A549 (cell line): Measurements from ENCODE around the gene CA9. TPM values are rescaled to one million over a fixed set of nuclear protein-coding genes. Genes with fewer than 3 reads are reported as not detected.
"Not testable (repeated sequence)": the region's sequence is repeated elsewhere in the genome, so short reads cannot be mapped to it uniquely, and the experiment has no call there.

Experiments used
- ATAC-seq, 2 experiments: fragments of 200-7000 bp in 1 of 2; fragments of >200 bp in 1 of 2; cut with Nextera tagmentation in 1 of 2; cut with Tn5 transposase in 1 of 2; 3 replicates each; pipeline versions ENCODE4 v1.8.0 to v1.9.1; 2018 to 2020; ENCODE audit warnings: mild to moderate bottlenecking in 1 of 2, moderate library complexity in 1 of 2
- CTCF ChIA-PET: fragments of 300-600 bp; sonication (Branson Sonifier 250); formaldehyde crosslinking; extraction: SDS; loops from one replicate; lab custom pipeline; 2021; ENCODE audit warnings: antibody characterized with exemption, inconsistent platforms; lab: Yijun Ruan, JAX
- POLR2A ChIA-PET: fragments of 350-600 bp; formaldehyde crosslinking; extraction: SDS; loops from one replicate; lab custom pipeline; 2021; ENCODE audit warnings: antibody characterized with exemption, inconsistent platforms; lab: Yijun Ruan, JAX
- DNase-seq, 2 experiments: peaks; one replicate each; pipeline versions ENCODE4 v3.0.0 to v3.0.0-alpha.2; 2011 to 2016; ENCODE audit warnings: low read depth in 1 of 2, low spot score in 1 of 2
- FAIRE-seq: peaks from 2 replicates; lab custom pipeline; 2011; peaks lifted over from hg19 to GRCh38; lab: Jason Lieb, UNC
- H3K27ac ChIP-seq, 2 experiments: fragments of >200 bp; sonication (Bioruptor Twin); formaldehyde crosslinking; 3 replicates each; pipeline ENCODE4 v1.5.1; 2016 to 2017
- H3K4me1 ChIP-seq: fragments of >200 bp; sonication (Bioruptor Twin); formaldehyde crosslinking; 3 replicates; pipeline ENCODE4 v1.6.1; 2016
- H3K4me2 ChIP-seq: fragments of >200 bp; sonication (Bioruptor Twin); formaldehyde crosslinking; 3 replicates; pipeline ENCODE4 v1.6.1; 2016
- H3K4me3 ChIP-seq: fragments of >200 bp; sonication (Bioruptor Twin); formaldehyde crosslinking; 3 replicates; pipeline ENCODE4 v1.5.1; 2016
- H3K9me3 ChIP-seq: fragments of >200 bp; sonication (Bioruptor Twin); formaldehyde crosslinking; 3 replicates; pipeline ENCODE4 v1.6.1; 2016
- ATOH8 ChIP-seq: fragments of 250-450 bp; sonication (Bioruptor Pico); IDR thresholded peaks from 2 replicates; pipeline ENCODE4 v1.5.0; 2020; ENCODE audit warnings: low read depth, mild to moderate bottlenecking, moderate library complexity
- BHLHE40 ChIP-seq: IDR thresholded peaks from 2 replicates; pipeline ENCODE4 v1.6.1; 2012; ENCODE audit warnings: low read depth, low read length, inconsistent platforms
- EHF ChIP-seq: fragments of 250-450 bp; sonication (Bioruptor Pico); IDR thresholded peaks from 2 replicates; pipeline ENCODE4 v1.5.0; 2020; ENCODE audit warnings: mild to moderate bottlenecking
- EHMT2 ChIP-seq: fragments of 200-600 bp; sonication (generic); IDR thresholded peaks from 2 replicates; pipeline ENCODE4 v1.6.1; 2016; ENCODE audit warnings: antibody characterized with exemption, low read depth, mild to moderate bottlenecking, moderate library complexity
- FOSL2 ChIP-seq, 2 experiments: fragments of 450-650 bp in 1 of 2; fragments of >200 bp in 1 of 2; sonication (Bioruptor Twin) in 1 of 2; formaldehyde crosslinking; IDR thresholded peaks; 2 replicates each; pipeline versions ENCODE4 v1.5.0 to v1.6.1; 2016 to 2020; ENCODE audit warnings: mild to moderate bottlenecking in 1 of 2, moderate library complexity in 1 of 2
- FOXS1 ChIP-seq: fragments of 250-450 bp; sonication (Bioruptor Pico); IDR thresholded peaks from 2 replicates; pipeline ENCODE4 v1.5.0; 2020; ENCODE audit warnings: mild to moderate bottlenecking, moderate library complexity
- GATA3 ChIP-seq: IDR thresholded peaks from 2 replicates; pipeline ENCODE4 v1.6.1; 2012; ENCODE audit warnings: borderline replicate concordance
- JUNB ChIP-seq: fragments of >200 bp; sonication (Bioruptor Twin); formaldehyde crosslinking; IDR thresholded peaks from 2 replicates; pipeline ENCODE4 v1.6.1; 2016
- MAFK ChIP-seq: fragments of 450-650 bp; IDR thresholded peaks from 2 replicates; pipeline ENCODE4 v1.6.1; 2014; ENCODE audit not compliant: partially characterized antibody
- MAZ ChIP-seq: fragments of 150-350 bp; IDR thresholded peaks from 2 replicates; pipeline ENCODE4 v1.6.1; 2014; ENCODE audit warnings: antibody characterized with exemption, low read depth, low read length, borderline replicate concordance
- RCOR1 ChIP-seq: fragments of 150-350 bp; IDR thresholded peaks from 2 replicates; pipeline ENCODE4 v1.6.1; 2014; ENCODE audit warnings: antibody characterized with exemption, low read length, low read depth
- RFX5 ChIP-seq: fragments of 450-650 bp; IDR thresholded peaks from 2 replicates; pipeline ENCODE4 v1.7.1; 2014; ENCODE audit warnings: antibody characterized with exemption, mild to moderate bottlenecking, moderate library complexity
- SREBF2 ChIP-seq: fragments of 450-650 bp; IDR thresholded peaks from 2 replicates; pipeline ENCODE4 v1.6.1; 2014; ENCODE audit warnings: mild to moderate bottlenecking, moderate library complexity
- WGBS: methylation state at CpG from one replicate; pipeline ENCODE4 v1.1.6; 2017; ENCODE audit errors: missing lambda C conversion rate; 5-methylcytosine and 5-hydroxymethylcytosine counted together
- polyA plus RNA-seq, 4 experiments: library from polyadenylated mRNA; depleted of rRNA in 3 of 4; stranded (reverse); fragments of >200 nt; fragmentation: RNase III in 1 of 4; extraction: RNeasy Plus Mini Kit Qiagen cat#74134 plus additional on column Dnase treatment in 1 of 4; gene quantifications; 2 replicates in 3 of 4; 3 replicates in 1 of 4; pipeline ENCODE4 v1.2.3, GENCODE V29; 2011 to 2017
- TF ChIP-seq, protein P1 (sequence below): IDR thresholded peaks from 2 replicates; pipeline ENCODE4 v1.6.1; 2012; ENCODE audit warnings: low read depth, borderline replicate concordance
- TF ChIP-seq, protein P2 (sequence below): fragments of 450-650 bp; IDR thresholded peaks from 2 replicates; pipeline ENCODE4 v1.6.1; 2014; ENCODE audit warnings: antibody characterized with exemption

Gene CA9
- polyA plus RNA-seq, 2 of the 4 experiments (the other 2 are of a cell fraction): 4.5 to 16.3 TPM

- POLR2A ChIA-PET: not testable (repeated sequence)
These were observed 34.5 kb upstream of the CA9 start for GRCh38 chr9:35639225-35639624.

GRCh38 chr9:35639631-35640030, 34.1 kb upstream of the CA9 start:
- Histone ChIP-seq H3K4me1 (no peaks in the 10 kb centered on the region), H3K27ac (no peak overlapping the region), H3K9me3 (no peaks in the 10 kb centered on the region), H3K4me3 (no peak overlapping the region), H3K4me2 (no peak overlapping the region)
- DNase-seq (no peak), ATAC-seq (no peak), FAIRE-seq (peak; percentile 18)
- WGBS: 49% methylated on average over 1 of the region's 1 CpG
- TF ChIP-seq, protein P1, sequence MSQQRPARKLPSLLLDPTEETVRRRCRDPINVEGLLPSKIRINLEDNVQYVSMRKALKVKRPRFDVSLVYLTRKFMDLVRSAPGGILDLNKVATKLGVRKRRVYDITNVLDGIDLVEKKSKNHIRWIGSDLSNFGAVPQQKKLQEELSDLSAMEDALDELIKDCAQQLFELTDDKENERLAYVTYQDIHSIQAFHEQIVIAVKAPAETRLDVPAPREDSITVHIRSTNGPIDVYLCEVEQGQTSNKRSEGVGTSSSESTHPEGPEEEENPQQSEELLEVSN: no peak
- TF ChIP-seq GATA3: no peak
- no peak for TF ChIP-seq RFX5
- no peak for TF ChIP-seq MAFK
- TF ChIP-seq MAZ: no peak
- TF ChIP-seq EHF (CRISPR knock-in tag): no peak
- TF ChIP-seq SREBF2: no peak
- TF ChIP-seq ATOH8 (CRISPR knock-in tag): no peak
- no peak for TF ChIP-seq JUNB
- TF ChIP-seq, protein P2, sequence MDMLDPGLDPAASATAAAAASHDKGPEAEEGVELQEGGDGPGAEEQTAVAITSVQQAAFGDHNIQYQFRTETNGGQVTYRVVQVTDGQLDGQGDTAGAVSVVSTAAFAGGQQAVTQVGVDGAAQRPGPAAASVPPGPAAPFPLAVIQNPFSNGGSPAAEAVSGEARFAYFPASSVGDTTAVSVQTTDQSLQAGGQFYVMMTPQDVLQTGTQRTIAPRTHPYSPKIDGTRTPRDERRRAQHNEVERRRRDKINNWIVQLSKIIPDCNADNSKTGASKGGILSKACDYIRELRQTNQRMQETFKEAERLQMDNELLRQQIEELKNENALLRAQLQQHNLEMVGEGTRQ: no peak
- TF ChIP-seq BHLHE40: no peak
- TF ChIP-seq RCOR1: no peak
- ChIA-PET POLR2A (no interaction called here), CTCF (interaction anchor here (0.8 to 1.6 kb wide), 7 partner anchors 8 to 90 kb away, joined by 3 to 6 read pairs (median 4); partner anchors contain the start of gene ARHGEF39)

More at GRCh38 chr9:35639225-35639624, 34.5 kb upstream of the CA9 start:
- not testable (repeated sequence) for H3K4me3 ChIP-seq, DNase-seq, H3K27ac ChIP-seq, H3K4me2 ChIP-seq, H3K4me1 ChIP-seq, ATAC-seq, H3K9me3 ChIP-seq
- WGBS: 97% methylated on average over 1 of the region's 1 CpG
- FAIRE-seq: peak; percentile 23
- CTCF ChIA-PET: interaction anchor here (0.8 to 1.6 kb wide), 5 partner anchors 8 to 90 kb away, joined by 3 to 6 read pairs (median 4); no protein-coding TSS in a partner anchor

- ATAC-seq, H3K4me1 ChIP-seq, FAIRE-seq, H3K9me3 ChIP-seq, DNase-seq, H3K4me3 ChIP-seq, H3K27ac ChIP-seq, H3K4me2 ChIP-seq, POLR2A ChIA-PET: not testable (repeated sequence)
- CTCF ChIA-PET: interaction anchor here (1.3 to 1.6 kb wide), 6 partner anchors 11 to 56 kb away, joined by 3 to 6 read pairs (median 4); partner anchors contain the start of genes ARHGEF39, CCDC107 and RMRP
- WGBS: 90% methylated on average over 15 of the region's 15 CpGs
These were observed 33.3 kb upstream of the CA9 start for GRCh38 chr9:35640431-35640830.

GRCh38 chr9:35641478-35641877, 32.2 kb upstream of the CA9 start:
- CTCF ChIA-PET: interaction anchor here (1.6 kb wide), 1 partner anchor 16 kb away, joined by 6 read pairs; the partner anchor contains the start of genes CCDC107 and RMRP
- FAIRE-seq, H3K4me1 ChIP-seq, H3K9me3 ChIP-seq, ATAC-seq, H3K4me3 ChIP-seq, H3K4me2 ChIP-seq, DNase-seq, H3K27ac ChIP-seq, POLR2A ChIA-PET: not testable (repeated sequence)
- 95% methylated on average over 3 of the region's 3 CpGs for WGBS

DNA sequence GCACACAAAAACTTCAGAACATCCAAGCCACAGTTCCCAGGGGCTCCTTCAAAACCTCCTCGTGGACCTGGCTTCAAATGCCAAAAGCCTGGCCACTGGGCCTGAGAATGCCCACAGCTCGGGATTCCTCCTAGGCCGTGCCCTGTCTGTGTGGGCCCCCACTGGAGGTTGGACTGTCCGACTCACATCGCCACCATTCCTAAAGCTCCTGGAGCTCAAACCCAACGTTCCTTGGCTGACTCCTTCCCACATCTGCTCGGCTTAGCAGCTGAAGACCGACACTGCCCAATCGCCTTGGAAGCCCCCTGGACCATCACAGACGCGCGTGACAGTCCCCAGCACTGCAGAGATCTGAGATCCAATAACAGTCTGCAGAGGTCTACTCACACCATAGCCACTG, 30.7 kb upstream of the CA9 start:
- no peak for FAIRE-seq

GRCh38 chr9:35645736-35646135, 28.0 kb upstream of the CA9 start:
- not testable (repeated sequence) for H3K4me3 ChIP-seq, ATAC-seq, H3K9me3 ChIP-seq, DNase-seq, H3K4me1 ChIP-seq, FAIRE-seq
- Histone ChIP-seq H3K27ac (peak overlapping the region in 1 of 2 experiments; percentile 92; a peak in 1 of 6 replicates), H3K4me2 (peak overlapping the region; percentile 100)
- ChIA-PET POLR2A (interaction anchor here (0.7 to 1.4 kb wide), 3 partner anchors 12 to 19 kb away, joined by 3 to 4 read pairs (median 3); partner anchors contain the start of genes ARHGEF39, CCDC107 and RMRP), CTCF (interaction anchor here (0.7 to 5.9 kb wide), 31 partner anchors 10 to 975 kb away, joined by 3 to 135 read pairs (median 6); partner anchors contain the start of genes ARHGEF39, CCDC107, CREB3 and GBA2)
- 90% methylated on average over 10 of the region's 10 CpGs for WGBS

More for the DNA sequence above, 30.7 kb upstream of the CA9 start:
- no peak for DNase-seq
- ChIA-PET CTCF (interaction anchor here (1.3 to 1.5 kb wide), 3 partner anchors 10 to 39 kb away, joined by 3 read pairs; no protein-coding TSS in a partner anchor), POLR2A (interaction anchor here (0.7 kb wide), 1 partner anchor 14 kb away, joined by 5 read pairs; no protein-coding TSS in a partner anchor)
- no peak for ATAC-seq
- no peak overlapping the region for H3K4me2 ChIP-seq
- no peaks in the 10 kb centered on the region for H3K9me3 ChIP-seq
- WGBS: 83% methylated on average over 12 of the region's 12 CpGs
- TF ChIP-seq EHMT2 (no peak), FOXS1 (CRISPR knock-in tag) (no peak), FOSL2 (IDR thresholded peaks at IDR 0.05) (no peak), FOSL2 (CRISPR knock-in tag; IDR thresholded peaks at IDR 0.05) (no peak)
- H3K4me1 ChIP-seq: peaks cover 9% of the 10 kb centered on the region
- no peak overlapping the region for H3K4me3 ChIP-seq
- H3K27ac ChIP-seq: no peak overlapping the region
